Uterus (tissue), 4 donors: ENCODE results near the gene SYTL3. TPM values are rescaled to one million over a fixed set of nuclear protein-coding genes. Genes with fewer than 3 reads are reported as not detected.
"Not testable (repeated sequence)": the region's sequence is repeated elsewhere in the genome, so short reads cannot be mapped to it uniquely, and the experiment has no call there.

Source experiments
- DNase-seq, 2 donors: peaks; one replicate each; pipeline ENCODE4 v3.0.0-alpha.2; 2019 to 2020
- H3K27ac ChIP-seq, 2 donors: fragments of 200-600 bp; sonication (generic); 1 replicate in 1 of 2; 2 replicates in 1 of 2; pipeline ENCODE4 v1.5.1; 2016 to 2018
- H3K27me3 ChIP-seq, 2 donors: fragments of 200-600 bp; sonication (generic); one replicate each; pipeline ENCODE4 v1.5.1; 2018 to 2019; ENCODE audit warnings: control low read depth in 1 of 2
- H3K36me3 ChIP-seq, 2 donors: fragments of 200-600 bp; sonication (generic); one replicate each; pipeline ENCODE4 v1.5.1; 2019; ENCODE audit warnings: control low read depth in 1 of 2
- H3K4me1 ChIP-seq, 2 donors: fragments of 200-600 bp; sonication (generic); one replicate each; pipeline ENCODE4 v1.5.1; 2018 to 2019; ENCODE audit warnings: control low read depth in 1 of 2
- H3K4me3 ChIP-seq, 2 donors: fragments of 200-600 bp; sonication (generic); 1 replicate in 1 of 2; 2 replicates in 1 of 2; pipeline ENCODE4 v1.5.1; 2018 to 2019; ENCODE audit warnings: mild to moderate bottlenecking in 1 of 2
- H3K9me3 ChIP-seq, 2 donors: fragments of 200-600 bp; sonication (generic); one replicate each; pipeline ENCODE4 v1.5.1; 2019; ENCODE audit warnings: control low read depth in 1 of 2
- CTCF ChIP-seq, 4 experiments: fragments of 200-600 bp in 2 of 4; fragments of 450-650 bp in 2 of 4; sonication (generic) in 2 of 4; IDR thresholded peaks; one replicate each; pipeline ENCODE4 v1.5.1; 2016 to 2019; ENCODE audit warnings: antibody characterized with exemption in 4 of 4, mild to moderate bottlenecking in 2 of 4, moderate library complexity in 1 of 4
- POLR2A ChIP-seq, 2 donors: fragments of 450-650 bp; IDR thresholded peaks; one replicate each; pipeline ENCODE4 v1.6.1; 2016; ENCODE audit warnings: antibody characterized with exemption in 2 of 2, mild to moderate bottlenecking in 1 of 2, moderate library complexity in 1 of 2
- intact Hi-C: fragments of 100-400 bp; cut with DNase I; formaldehyde crosslinking; loops from one replicate; pipeline ENCODE4 v1.15.1; 2023; ENCODE audit warnings: low total_unique reads
- total RNA-seq, 4 donors: library from RNA; depleted of rRNA in 3 of 4; stranded (reverse); fragments of >200 nt in 3 of 4; gene quantifications; one replicate each; pipeline versions ENCODE4 v1.1.0 to v1.2.4, GENCODE V29; 2014 to 2023
- donor health status: DM: yes; HTN: yes; CAD: no.

SYTL3 gene
- total RNA-seq, 4 donors from 2014 or later = 0.51 to 12.4 (median 3.3) TPM

DNA sequence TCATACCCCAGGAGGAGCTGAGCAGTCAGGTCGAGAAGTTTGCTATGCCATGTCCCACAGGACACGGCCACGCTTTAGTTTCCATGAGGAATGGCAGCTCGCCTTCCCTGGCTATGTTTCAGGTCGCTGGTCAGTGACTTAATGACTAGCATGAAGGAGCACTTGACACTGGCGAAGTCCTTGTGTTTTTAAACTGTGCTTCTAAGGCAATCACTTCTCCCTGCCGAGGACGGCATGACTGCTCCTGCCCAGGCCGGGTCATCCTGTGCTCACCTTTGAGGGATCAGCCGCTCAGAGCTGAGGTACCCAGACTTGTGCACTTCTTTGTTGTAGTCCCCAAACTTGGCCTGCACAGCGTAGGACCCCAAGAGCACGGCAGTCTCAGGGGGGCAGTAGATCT is 135.2 kb downstream of the SYTL3 start:
- no peak for TF ChIP-seq CTCF (IDR thresholded peaks at IDR 0.05)
- TF ChIP-seq POLR2A (IDR thresholded peaks at IDR 0.05) = no peak
- Histone ChIP-seq H3K36me3 (no peaks in the 10 kb centered on the region), H3K27me3 (no peaks in the 10 kb centered on the region), H3K27ac (no peak overlapping the region), H3K9me3 (no peaks in the 10 kb centered on the region), H3K4me1 (no peaks in the 10 kb centered on the region), H3K4me3 (no peak overlapping the region)
- intact Hi-C loops = no loop called here
- no peak for DNase-seq

- TF ChIP-seq CTCF (IDR thresholded peaks at IDR 0.05) (no peak), POLR2A (IDR thresholded peaks at IDR 0.05) (no peak)
- no peaks in the 10 kb centered on the region for H3K36me3 ChIP-seq
- H3K27ac ChIP-seq = no peak overlapping the region
- DNase-seq = no peak
- intact Hi-C loops = no loop called here
- H3K27me3 ChIP-seq = no peaks in the 10 kb centered on the region
- no peaks in the 10 kb centered on the region for H3K4me1 ChIP-seq
- no peaks in the 10 kb centered on the region for H3K9me3 ChIP-seq
- H3K4me3 ChIP-seq = no peak overlapping the region
Observed at GRCh38 chr6:158786645-158787304, 136.9 kb downstream of the SYTL3 start.

DNA sequence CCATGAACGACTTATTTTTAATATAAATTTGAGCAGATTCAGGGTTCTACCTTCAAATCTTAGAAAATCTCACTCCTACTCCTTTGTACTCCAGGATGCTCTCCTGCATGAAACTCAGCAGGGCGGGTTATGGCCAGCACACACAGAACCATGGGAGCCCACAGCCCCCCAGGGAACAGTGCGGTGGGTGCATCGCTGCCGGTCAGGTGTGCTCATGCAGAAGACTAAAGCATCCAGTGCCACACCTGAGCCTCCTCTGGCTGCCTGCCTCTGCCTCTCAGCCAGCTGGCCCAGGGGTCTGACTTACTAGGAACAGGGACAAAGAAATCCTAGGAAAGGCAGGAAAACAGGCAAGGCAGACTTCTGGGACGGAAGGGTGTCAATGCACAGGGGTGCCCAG is 137.5 kb downstream of the SYTL3 start:
- Histone ChIP-seq H3K27me3 (no peaks in the 10 kb centered on the region), H3K27ac (no peak overlapping the region), H3K4me1 (no peaks in the 10 kb centered on the region), H3K4me3 (no peak overlapping the region), H3K36me3 (no peaks in the 10 kb centered on the region), H3K9me3 (no peaks in the 10 kb centered on the region)
- no peak for DNase-seq
- TF ChIP-seq CTCF (IDR thresholded peaks at IDR 0.05) (no peak), POLR2A (IDR thresholded peaks at IDR 0.05) (no peak)
- intact Hi-C loops = no loop called here

DNA sequence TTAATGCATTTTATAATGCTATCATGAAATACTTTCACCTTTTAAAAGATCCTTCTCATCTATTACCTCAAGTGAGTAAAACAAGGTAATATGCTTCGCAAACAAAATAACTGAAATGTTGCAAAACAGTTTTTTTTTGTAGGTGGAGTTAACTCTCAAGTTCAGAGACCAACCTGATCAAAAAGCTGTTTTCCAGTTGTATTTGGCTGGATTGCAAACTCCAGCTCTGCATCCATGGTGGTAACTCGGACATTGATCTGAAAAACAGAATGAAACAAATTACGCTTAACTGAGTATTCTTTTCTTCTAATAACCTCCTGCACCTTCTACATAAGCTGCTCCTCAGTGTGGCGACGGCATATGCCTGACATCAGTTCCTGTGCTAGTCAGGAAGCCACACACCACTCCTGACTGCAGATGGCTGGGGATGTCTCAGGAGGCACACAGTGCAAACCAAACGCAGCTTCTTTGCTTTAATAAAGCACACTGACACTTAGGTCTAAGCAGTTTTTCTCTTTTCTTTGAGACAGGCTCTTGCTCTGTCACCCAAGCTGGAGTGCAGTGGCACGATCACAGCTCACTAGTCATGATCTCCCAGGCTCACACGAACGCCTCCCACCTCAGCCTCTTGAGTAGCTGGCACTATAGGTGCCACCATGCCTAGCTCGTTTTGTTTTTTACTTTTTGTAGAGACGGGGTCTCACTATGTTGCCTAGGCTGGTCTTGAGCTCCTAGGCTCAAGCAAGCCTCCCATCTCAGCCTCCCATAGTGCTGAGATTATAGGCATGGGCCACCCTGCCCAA is 139.5 kb downstream of the SYTL3 start:
- no peak overlapping the region for H3K4me3 ChIP-seq
- no peaks in the 10 kb centered on the region for H3K36me3 ChIP-seq
- TF ChIP-seq CTCF (IDR thresholded peaks at IDR 0.05) (no peak), POLR2A (IDR thresholded peaks at IDR 0.05) (no peak)
- no peaks in the 10 kb centered on the region for H3K27me3 ChIP-seq
- no peak overlapping the region for H3K27ac ChIP-seq
- DNase-seq = no peak
- no peaks in the 10 kb centered on the region for H3K9me3 ChIP-seq
- no peaks in the 10 kb centered on the region for H3K4me1 ChIP-seq
- intact Hi-C loops = no loop called here

DNA sequence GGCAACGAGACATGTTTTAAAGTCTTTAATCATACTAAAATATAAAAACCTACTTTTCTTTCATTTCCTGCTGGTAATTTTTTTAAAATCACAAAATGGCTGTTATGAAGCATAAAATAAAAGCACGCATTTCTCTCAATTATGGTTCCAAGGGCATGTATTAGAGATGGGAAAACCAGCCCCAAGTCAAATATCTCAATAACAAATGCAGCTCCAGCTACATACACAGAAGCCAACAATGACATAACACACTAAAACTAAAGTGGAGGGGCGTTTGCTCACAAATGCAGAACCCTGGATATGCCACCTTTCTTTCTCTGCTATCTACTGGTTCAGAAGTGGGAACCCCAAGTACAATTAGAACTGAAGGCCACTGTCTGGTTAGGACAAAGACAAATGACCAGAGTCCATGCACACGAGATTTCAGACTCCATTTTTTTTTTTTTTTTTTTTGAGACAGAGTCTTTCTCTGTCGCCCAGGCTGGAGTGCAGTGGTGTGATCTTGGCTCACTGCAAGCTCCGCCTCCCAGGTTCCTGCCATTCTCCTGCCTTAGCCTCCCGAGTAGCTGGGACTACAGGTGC is 141.5 kb downstream of the SYTL3 start:
- Histone ChIP-seq H3K4me3 (no peak overlapping the region), H3K9me3 (no peaks in the 10 kb centered on the region), H3K27ac (no peak overlapping the region), H3K4me1 (no peaks in the 10 kb centered on the region), H3K27me3 (no peaks in the 10 kb centered on the region), H3K36me3 (no peaks in the 10 kb centered on the region)
- intact Hi-C loops = no loop called here
- no peak for DNase-seq
- no peak for TF ChIP-seq CTCF (IDR thresholded peaks at IDR 0.05)
- no peak for TF ChIP-seq POLR2A (IDR thresholded peaks at IDR 0.05)

GRCh38 chr6:158792505-158792904 is 142.7 kb downstream of the SYTL3 start:
- H3K9me3 ChIP-seq, H3K4me3 ChIP-seq, H3K27me3 ChIP-seq, H3K27ac ChIP-seq, DNase-seq, intact Hi-C loops, H3K4me1 ChIP-seq, H3K36me3 ChIP-seq: not testable (repeated sequence)
